ENCODE results near the gene NUP214.

DNA sequence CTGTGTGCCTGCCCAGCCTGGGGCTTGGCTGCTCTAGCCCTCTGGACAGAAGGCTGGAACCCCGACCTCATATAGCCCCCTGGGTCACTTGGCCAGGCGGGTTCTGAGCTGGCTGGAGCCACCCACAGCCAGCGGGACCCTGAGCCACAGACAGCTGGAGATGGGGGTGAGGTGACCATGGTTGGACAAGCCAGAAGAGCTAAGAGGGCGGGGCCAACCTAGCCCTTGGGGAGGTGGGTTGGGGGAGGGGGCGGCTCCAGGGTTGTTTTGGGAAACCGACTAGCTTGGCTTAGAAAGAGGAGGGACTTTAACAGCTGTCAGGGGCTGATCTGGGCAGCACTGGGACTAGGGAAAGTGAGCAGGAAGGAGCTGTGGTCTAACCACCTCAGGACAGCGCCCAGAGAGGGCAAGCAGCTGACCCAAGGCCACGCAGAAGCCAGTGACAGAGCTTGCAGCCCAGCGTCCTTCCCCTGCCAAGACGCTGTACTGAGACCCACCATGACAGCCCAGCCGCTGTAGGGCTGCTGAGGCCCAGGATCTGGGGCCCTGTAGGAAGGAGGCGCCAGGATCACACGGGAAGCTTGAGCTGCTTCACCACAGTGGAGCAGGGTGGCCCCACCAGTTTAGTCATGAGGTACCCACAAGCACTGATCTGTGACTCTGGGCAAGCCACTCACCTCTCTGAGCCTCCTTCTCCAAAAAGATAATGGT, 26.8 kb upstream of the NUP214 start:
- TF ChIP-seq EZH2phosphoT487 (conservative IDR thresholded peaks at IDR 0.05; ENCODE audit: low read length) (no peak), CTCF (IDR thresholded peaks at IDR 0.05; ENCODE audit: insufficient read depth, low read length, poor library complexity, severe bottlenecking) (no peak)

Measured in SU-DHL-6 (cell line).